CD4-positive, alpha-beta T cell treated with Interleukin-6 at 100 ng/mL for 8 hours (primary cell): ENCODE data around the gene PINLYP.
A peak's percentile ranks its signal among the peaks of the same experiment; 100 is the strongest.
"Not testable (repeated sequence)": the region's sequence is repeated elsewhere in the genome, so short reads cannot be mapped to it uniquely, and the experiment has no call there.

Source experiments
- DNase-seq: peaks from one replicate; pipeline ENCODE4 v3.0.0-alpha.2; 2020; ENCODE audit warnings: mixed read lengths, low spot score

Gene PINLYP

DNA sequence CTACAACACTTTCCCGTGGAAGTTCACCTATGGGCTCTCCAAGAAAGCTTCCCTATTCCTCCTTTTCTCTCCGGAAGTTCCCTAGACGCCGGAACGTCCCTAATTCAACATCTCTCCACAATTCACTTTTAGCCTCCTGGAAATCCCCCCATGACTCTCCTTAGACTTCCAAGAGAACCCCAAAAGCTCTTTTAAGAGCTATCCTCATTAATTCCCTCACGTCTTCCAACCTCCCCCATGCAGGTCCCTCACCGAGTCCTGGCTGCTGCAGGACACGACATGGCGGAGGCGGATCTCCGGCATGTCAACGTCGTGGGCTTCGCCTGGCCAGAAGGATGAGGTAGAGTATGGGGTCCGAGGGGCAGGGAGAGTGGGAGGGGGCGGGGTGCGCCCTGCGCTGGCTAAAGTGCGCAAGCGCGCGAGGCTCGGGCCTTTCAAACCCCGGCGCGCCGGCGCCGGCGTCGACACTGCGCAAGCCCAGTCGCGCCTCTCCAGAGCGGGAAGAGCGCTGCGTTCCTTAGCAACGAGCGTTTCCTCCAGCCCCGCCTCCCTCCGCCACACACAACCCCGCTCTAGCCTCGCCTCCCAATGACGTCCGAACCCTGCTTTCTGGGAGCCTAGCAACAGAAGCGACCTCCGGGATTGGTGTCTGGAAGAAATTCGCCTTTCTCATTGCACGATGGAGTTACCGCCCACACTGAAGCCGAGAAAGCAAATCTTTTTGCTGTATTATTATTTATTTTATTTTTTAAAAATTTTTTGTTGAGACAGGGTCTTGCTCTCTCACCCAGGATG is at the start of gene PINLYP, which contains the start of gene XRCC1:
TSS of gene PINLYP (plus strand) at position 646 of the 795 bp plus-strand sequence. CDS start 1,391 bp downstream, outside the sequence.
TSS of gene XRCC1 (minus strand) at position 372 of the 795 bp plus-strand sequence. CDS start at position 303, 69 bp downstream.
- DNase-seq: peak; percentile 97

DNA sequence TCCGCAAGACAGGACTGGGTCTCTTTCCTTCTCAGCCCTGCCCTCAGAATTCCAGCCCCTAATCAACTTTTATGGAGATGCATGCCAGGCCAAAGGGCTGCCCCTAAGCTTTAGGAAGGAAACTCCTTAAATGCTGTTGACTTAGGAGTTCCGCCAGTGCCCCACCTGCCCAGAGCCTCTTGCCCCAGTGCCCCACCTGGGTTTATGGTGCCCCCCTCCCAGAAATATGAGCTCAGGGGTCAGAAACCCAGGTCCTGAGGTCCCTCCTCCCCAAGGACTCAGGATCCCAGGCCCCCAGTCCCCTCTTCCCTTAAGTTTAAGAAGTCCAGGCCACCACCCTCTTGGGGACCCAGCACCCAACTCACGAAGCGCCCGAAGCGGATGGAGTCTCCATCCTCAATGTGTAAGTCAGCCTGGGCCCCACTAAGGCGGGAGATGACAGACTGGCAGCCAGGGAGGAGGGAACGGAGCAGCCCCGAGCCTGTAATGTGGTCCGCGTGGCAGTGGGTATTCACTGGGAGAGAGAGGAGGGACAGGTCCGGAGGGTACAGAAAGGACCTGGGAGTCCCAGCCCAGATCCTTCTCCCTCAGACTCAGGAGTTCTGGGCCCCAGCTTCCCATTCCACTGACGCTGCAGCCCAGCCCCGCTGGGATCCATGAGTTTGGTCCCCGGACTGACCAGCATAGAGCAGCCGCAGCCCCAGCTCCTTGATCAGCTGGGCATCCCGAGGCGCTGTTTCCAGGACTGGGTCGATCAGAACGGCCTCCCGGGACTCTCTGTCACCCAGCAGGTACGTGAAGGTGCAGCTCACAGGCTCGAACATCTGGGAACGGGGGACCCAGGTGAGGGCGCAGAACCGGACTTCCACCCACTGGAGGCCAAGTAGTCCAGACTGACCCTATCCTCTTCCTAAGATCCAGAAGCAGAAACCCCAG is 49.5 kb upstream of the PINLYP start:
- peak; percentile 13 for DNase-seq

DNA sequence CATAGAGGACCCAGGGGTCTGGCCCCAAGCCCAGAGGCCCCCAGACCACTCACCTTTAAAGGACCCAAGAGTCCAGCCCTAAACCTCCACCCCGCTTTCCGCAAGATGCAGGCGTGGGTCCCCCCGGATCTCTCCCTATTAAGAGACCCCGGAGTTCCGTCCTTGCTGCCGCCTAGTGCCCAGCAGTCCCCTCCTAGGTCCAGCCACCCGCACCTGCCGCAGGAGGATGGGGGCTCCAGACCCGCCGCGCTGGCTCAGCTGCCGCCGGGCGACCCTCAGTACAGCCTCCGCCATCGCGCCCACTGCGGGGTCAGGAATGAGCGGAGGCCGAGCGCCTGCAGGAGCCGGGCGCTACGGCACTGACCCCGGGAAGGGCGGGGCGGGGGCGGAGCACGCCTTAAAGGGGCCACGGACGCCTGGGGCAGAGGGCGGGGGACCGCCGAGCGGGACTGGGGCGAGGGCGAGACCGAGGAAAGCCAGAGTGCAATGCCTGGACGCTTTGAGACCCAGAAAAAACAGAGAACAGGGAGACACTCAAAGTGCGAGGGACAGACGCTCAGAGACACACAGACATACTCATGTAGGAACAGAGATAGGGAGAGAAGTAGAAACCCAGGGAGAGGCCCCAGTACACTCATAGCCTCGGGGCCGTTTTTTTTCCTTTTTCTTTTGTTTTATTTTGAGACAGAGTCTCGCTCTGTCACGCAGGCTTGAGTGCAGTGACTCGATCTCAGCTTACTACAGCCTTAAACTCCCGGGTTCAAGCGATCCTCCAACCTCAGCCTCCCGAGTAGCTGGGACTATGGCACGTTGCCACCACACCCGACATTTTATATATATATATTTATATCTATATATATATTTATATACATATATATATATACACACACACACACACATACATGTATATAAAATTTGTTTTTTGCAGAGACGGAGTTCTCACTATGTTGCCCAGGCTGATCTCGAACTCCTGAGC is 48.4 kb upstream of the PINLYP start, which contains the start of gene ETHE1:
TSS of gene ETHE1 (minus strand) at position 318 of the 976 bp plus-strand sequence. CDS start at position 294, 24 bp downstream.
- peak; percentile 67 for DNase-seq

DNA sequence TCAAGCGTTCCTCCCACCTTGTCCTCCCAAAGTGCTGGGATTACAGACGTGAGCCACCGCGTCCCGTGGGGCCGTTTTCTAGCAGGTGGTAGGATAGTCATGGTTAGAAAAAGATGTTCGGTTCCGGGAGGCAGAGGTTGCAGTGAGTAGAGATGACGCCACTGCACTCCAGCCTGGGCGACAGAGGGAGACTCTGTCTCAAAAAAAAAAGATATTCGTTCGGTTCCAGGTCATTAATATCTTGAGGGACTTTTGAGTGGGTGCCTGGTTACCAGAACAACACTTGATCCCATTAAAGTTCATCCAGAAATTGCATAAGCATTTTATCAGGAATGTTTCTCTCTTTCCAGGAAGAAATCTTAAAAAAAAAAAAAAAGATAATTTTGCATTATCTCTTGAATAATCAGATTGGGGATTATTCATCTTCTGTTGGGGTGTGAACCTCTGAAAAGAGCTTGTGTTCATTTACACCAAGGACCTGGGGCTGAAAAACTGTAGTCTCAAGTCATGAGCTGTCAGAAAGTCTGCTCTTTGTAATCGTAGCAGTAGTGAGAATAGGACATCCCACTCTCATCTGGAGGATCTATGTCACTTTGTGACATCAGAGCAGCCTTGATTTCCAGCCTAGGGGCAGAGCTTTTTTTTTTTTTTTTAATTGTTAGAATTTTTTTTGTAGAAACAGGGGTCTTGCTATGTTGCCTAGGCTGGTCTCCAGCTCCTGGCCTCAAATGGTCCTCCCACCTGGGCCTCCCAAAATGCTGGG is 47.6 kb upstream of the PINLYP start:
- no peak for DNase-seq

- no peak for DNase-seq
These were observed 43.0 kb upstream of the PINLYP start for GRCh38 chr19:43532571-43532961.

GRCh38 chr19:43532962-43533545 is 42.5 kb upstream of the PINLYP start, which contains the start of gene ZNF575:
TSS of gene ZNF575 (plus strand) at chr19:43533188. CDS start at chr19:43534423, 1,235 bp downstream.
- peak; percentile 86 for DNase-seq

- peak; percentile 96 for DNase-seq
These were observed 41.9 kb upstream of the PINLYP start for GRCh38 chr19:43533546-43534304.

DNA sequence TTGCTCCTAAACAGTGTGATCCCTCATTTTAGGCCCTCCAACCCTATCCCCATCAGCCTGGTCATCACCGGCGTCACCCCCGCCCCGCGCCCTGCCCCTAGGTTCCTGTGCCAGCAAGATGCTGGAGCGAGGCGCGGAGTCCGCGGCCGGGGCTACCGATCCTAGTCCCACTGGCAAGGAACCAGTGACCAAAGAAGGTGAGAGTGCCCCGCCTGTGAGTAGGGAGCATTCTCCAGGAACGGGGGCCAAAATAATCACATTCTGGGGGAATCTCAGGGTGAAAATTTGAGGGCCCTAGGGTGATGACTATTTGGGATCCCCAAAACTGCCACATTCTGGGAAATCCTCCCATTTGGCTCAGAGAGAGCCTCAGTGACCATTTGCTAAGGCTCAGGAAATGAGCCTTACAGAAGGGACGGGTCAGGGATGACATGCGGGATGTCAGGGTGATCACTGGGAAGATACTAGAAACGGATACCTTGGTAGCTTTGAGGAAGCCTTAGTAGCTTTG is 41.2 kb upstream of the PINLYP start:
- DNase-seq: no peak

DNA sequence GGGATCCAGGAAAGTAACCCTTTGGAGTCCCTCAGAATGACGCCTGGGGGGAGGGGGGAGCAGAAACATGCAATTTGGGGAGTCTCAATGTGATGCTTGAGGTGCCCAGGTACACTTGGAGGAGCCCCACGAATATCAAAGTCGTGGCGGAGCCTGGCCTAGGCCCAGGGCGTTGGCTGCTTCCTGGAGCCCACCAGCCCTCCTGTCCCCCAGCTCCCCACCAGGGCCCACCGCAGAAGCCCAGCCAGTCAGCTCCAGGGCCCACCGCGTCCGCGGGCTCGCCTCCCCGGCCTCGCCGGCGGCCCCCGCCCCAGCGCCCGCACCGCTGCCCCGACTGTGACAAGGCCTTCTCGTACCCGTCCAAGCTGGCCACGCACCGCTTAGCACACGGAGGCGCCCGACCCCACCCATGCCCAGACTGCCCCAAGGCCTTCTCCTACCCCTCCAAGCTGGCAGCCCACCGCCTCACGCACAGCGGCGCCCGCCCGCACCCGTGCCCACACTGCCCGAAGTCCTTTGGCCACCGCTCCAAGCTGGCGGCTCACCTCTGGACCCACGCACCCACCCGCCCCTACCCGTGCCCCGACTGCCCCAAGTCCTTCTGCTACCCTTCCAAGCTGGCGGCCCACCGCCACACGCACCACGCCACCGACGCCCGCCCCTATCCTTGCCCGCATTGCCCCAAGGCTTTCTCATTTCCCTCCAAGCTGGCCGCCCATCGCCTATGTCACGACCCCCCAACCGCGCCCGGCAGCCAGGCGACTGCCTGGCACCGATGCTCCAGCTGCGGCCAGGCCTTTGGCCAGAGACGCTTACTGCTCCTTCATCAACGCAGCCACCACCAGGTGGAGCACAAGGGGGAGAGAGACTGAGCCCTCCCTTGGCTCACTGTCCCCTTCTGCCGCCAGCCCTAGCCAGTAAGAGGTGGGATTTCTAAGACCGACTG is 40.5 kb upstream of the PINLYP start:
- DNase-seq: no peak

GRCh38 chr19:43538922-43539321 is 36.7 kb upstream of the PINLYP start:
- no peak for DNase-seq

DNA sequence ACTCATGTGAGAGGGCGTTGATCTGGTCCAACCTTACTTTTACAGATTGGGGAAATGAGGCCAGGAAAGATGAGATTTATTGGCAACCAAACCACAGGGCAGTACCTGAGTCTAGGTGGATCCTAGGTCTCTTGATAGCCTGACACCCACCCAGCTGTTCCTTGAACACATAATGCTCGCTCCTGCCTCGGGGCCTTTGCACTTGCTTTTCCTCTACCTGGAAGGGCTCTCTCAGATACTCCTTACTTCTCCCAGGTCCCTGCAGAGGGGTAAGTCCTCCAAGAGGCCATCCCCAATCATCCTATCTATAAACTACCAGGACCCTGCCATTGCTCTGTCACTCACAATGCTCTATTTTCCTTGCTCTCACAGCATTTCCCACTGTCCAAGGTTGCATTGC is 35.2 kb upstream of the PINLYP start:
- DNase-seq: no peak

GRCh38 chr19:43541920-43542650 is 33.5 kb upstream of the PINLYP start:
- DNase-seq: no peak

DNA sequence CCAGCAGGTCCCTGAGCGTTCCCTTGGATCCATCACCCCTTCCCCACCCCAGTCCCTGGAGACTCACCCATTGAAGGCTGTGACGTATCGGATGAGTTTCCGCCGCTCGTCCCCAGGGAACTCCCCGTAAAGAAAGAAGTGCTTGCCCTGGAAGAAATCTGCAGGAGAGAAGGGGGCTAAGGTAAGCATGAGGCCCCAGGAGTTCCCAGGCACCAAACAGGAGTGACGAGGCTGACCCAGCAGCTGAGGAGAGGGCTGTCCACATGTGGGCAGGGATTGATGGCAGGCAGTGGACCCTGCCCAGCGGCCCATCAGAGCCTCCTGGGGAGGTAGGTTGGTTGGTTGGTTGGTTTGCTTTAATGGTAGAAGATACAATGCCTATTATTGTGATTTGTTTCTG is 31.5 kb upstream of the PINLYP start:
- no peak for DNase-seq

DNA sequence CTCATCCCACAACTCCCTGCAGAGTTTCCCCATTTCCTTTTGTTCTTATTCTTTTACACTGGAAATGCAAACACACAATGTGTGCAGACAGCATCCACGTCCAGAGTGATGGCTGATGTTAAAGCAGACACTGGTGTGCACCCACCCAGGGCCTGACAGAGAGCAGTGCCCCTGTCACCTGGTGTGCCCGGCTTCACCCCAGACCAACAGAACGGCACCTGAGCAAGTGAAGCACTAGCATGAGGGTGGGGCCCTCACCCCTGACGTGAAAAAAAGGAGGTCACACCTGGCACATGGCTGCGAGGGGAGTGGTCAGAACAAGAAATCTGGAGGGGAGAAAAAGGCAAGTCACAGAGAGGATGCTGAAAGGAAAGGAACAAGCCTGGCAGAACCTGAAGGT is 30.3 kb upstream of the PINLYP start:
- no peak for DNase-seq

- no peak for DNase-seq
These were observed 29.6 kb upstream of the PINLYP start for GRCh38 chr19:43545981-43546380.

DNA sequence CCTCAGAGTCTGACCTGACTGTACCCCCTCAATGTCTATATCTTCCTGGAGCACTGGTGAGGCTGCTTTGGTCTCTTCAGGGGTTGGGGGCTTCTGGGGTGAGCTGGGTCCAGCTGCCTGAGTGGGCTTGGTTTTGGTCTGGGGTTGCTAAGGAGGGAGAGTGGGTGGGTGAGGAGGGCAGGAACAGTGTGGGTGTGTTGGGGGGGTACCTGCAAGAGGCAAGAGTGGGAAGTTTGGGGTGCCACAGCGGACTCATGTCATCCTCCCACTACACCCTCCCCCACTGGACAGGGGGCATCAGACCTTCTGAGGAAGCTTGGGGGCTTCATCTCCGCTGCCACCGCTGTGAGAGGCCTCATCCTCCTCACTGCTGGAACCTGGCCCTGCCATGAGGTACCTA is 29.0 kb upstream of the PINLYP start:
- DNase-seq: no peak

- not testable (repeated sequence) for DNase-seq
These were observed 27.7 kb upstream of the PINLYP start for GRCh38 chr19:43547926-43548325.
